Measurements from ENCODE around the gene RAB5IF.
"Not testable (repeated sequence)": the region's sequence is repeated elsewhere in the genome, so short reads cannot be mapped to it uniquely, and the experiment has no call there.

Gene RAB5IF

GRCh38 chr20:36631646-36632045 is 26.1 kb downstream of the RAB5IF start:
- DNase-seq = no peak

- no peak for DNase-seq
These were observed 26.5 kb downstream of the RAB5IF start for GRCh38 chr20:36632147-36632486.

GRCh38 chr20:36632487-36633284 is 27.1 kb downstream of the RAB5IF start:
- DNase-seq = no peak

GRCh38 chr20:36633285-36633772 is 27.8 kb downstream of the RAB5IF start:
- no peak for DNase-seq

GRCh38 chr20:36634342-36634741 is 28.8 kb downstream of the RAB5IF start:
- no peak for DNase-seq

- DNase-seq = not testable (repeated sequence)
These were observed 33.4 kb downstream of the RAB5IF start for GRCh38 chr20:36638876-36639400.

- no peak for DNase-seq
These were observed 35.9 kb downstream of the RAB5IF start for GRCh38 chr20:36641506-36641843.

- no peak for DNase-seq
These were observed 36.6 kb downstream of the RAB5IF start for GRCh38 chr20:36642136-36642535.

GRCh38 chr20:36644032-36644705 is 38.6 kb downstream of the RAB5IF start:
- DNase-seq = peak in 1 of 2 experiments; percentile 16

GRCh38 chr20:36644706-36645095 is 39.1 kb downstream of the RAB5IF start:
- no peak for DNase-seq

GRCh38 chr20:36645353-36645752 is 39.8 kb downstream of the RAB5IF start:
- no peak for DNase-seq

- peak; percentile 16 to 34 for DNase-seq
These were observed 40.4 kb downstream of the RAB5IF start, which contains the start of gene SLA2 for GRCh38 chr20:36645998-36646397. Gene SLA2, minus strand, starts transcription at chr20:36646196. Its CDS starts 4,861 bp downstream, at chr20:36641335.

GRCh38 chr20:36646678-36647077 is 41.1 kb downstream of the RAB5IF start:
- peak; percentile 81 to 94 for DNase-seq

GRCh38 chr20:36647196-36648121 is 41.9 kb downstream of the RAB5IF start:
- DNase-seq = no peak

- no peak for DNase-seq
These were observed 47.9 kb downstream of the RAB5IF start for GRCh38 chr20:36653456-36653855.

GRCh38 chr20:36654506-36654905 is 48.9 kb downstream of the RAB5IF start:
- DNase-seq = no peak

GRCh38 chr20:36655004-36655403 is 49.4 kb downstream of the RAB5IF start:
- DNase-seq = no peak

GRCh38 chr20:36656733-36657132 is 51.2 kb downstream of the RAB5IF start:
- DNase-seq = no peak

- DNase-seq = no peak
These were observed 52.7 kb downstream of the RAB5IF start for GRCh38 chr20:36658300-36658699.

Data from NCI-H526 (cell line).